IPS-18a (cell line): ENCODE data around the gene ARHGDIG.

Experiments used
- H3K27ac ChIP-seq: one replicate; pipeline ENCODE4 v1.5.1; 2013; ENCODE audit warnings: low read length
- H3K27me3 ChIP-seq: one replicate; pipeline ENCODE4 v1.6.1; 2013; ENCODE audit warnings: mild to moderate bottlenecking, low read length; ENCODE audit not compliant: control insufficient read depth, insufficient read depth
- H3K36me3 ChIP-seq: one replicate; pipeline ENCODE4 v1.6.1; 2013; ENCODE audit warnings: low read depth, low read length; ENCODE audit not compliant: control insufficient read depth
- H3K4me1 ChIP-seq: one replicate; pipeline ENCODE4 v1.6.1; 2013; ENCODE audit warnings: low read depth, low read length; ENCODE audit not compliant: control insufficient read depth
- H3K4me3 ChIP-seq: one replicate; pipeline ENCODE4 v1.5.1; 2013; ENCODE audit warnings: low read length
- H3K9ac ChIP-seq: one replicate; pipeline ENCODE4 v1.6.1; 2013; ENCODE audit warnings: mild to moderate bottlenecking, low read length, moderate library complexity
- H3K9me3 ChIP-seq: one replicate; pipeline ENCODE4 v1.6.1; 2013; ENCODE audit warnings: low read depth, low read length; ENCODE audit not compliant: control insufficient read depth

ARHGDIG gene

GRCh38 chr16:311725-312124 is 31.3 kb downstream of the ARHGDIG start:
- Histone ChIP-seq H3K36me3 (peaks cover 21% of the 10 kb centered on the region), H3K27ac (no peak overlapping the region)

DNA sequence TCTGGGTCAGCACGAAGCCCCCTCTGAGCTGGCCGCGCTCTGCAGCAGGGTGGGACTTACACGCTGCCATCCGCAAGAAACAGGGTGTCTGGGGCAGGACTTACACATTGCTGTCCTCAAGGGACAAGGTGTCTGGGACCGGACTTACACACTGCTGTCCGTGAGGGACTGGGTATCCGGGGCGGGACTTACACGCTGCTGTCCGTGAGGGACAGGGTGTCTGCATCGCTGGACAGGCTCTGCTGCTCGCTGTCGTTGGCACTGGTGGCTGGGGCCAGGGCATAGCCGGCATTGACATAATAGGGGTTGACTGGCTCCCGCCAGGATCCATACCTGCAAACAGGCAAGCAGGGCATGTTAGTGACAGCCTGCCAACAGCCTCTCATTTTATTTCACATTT is 34.0 kb downstream of the ARHGDIG start:
- H3K36me3 ChIP-seq, result peaks cover 13% of the 10 kb centered on the region
- H3K27ac ChIP-seq, result no peak overlapping the region
- no peak overlapping the region for H3K4me3 ChIP-seq
- H3K9ac ChIP-seq, result no peak overlapping the region
- peaks cover 5% of the 10 kb centered on the region for H3K4me1 ChIP-seq
- H3K27me3 ChIP-seq, result no peaks in the 10 kb centered on the region
- H3K9me3 ChIP-seq, result no peaks in the 10 kb centered on the region

More at GRCh38 chr16:311725-312124, 31.3 kb downstream of the ARHGDIG start:
- Histone ChIP-seq H3K9me3 (no peaks in the 10 kb centered on the region), H3K4me3 (no peak overlapping the region), H3K27me3 (no peaks in the 10 kb centered on the region), H3K9ac (no peak overlapping the region), H3K4me1 (no peaks in the 10 kb centered on the region)

- Histone ChIP-seq H3K4me3 (no peak overlapping the region), H3K9me3 (no peaks in the 10 kb centered on the region), H3K27me3 (no peaks in the 10 kb centered on the region), H3K9ac (no peak overlapping the region), H3K4me1 (peaks cover 7% of the 10 kb centered on the region), H3K36me3 (peaks cover 13% of the 10 kb centered on the region), H3K27ac (no peak overlapping the region)
Observed at GRCh38 chr16:314795-315299, 34.5 kb downstream of the ARHGDIG start.

- no peak overlapping the region for H3K27ac ChIP-seq
- no peaks in the 10 kb centered on the region for H3K27me3 ChIP-seq
- H3K9ac ChIP-seq, result no peak overlapping the region
- H3K9me3 ChIP-seq, result no peaks in the 10 kb centered on the region
- peaks cover 7% of the 10 kb centered on the region for H3K4me1 ChIP-seq
- no peak overlapping the region for H3K4me3 ChIP-seq
- H3K36me3 ChIP-seq, result peaks cover 12% of the 10 kb centered on the region
Observed at GRCh38 chr16:316741-317464, 36.5 kb downstream of the ARHGDIG start.

- no peaks in the 10 kb centered on the region for H3K9me3 ChIP-seq
- H3K4me3 ChIP-seq, result no peak overlapping the region
- H3K36me3 ChIP-seq, result peaks cover 11% of the 10 kb centered on the region
- no peak overlapping the region for H3K27ac ChIP-seq
- no peaks in the 10 kb centered on the region for H3K27me3 ChIP-seq
- no peak overlapping the region for H3K9ac ChIP-seq
- peaks cover 7% of the 10 kb centered on the region for H3K4me1 ChIP-seq
Observed at GRCh38 chr16:317583-317982, 37.2 kb downstream of the ARHGDIG start.

GRCh38 chr16:318628-319027 is 38.2 kb downstream of the ARHGDIG start:
- Histone ChIP-seq H3K9ac (no peak overlapping the region), H3K4me3 (no peak overlapping the region), H3K9me3 (no peaks in the 10 kb centered on the region), H3K27me3 (no peaks in the 10 kb centered on the region), H3K36me3 (peaks cover 9% of the 10 kb centered on the region), H3K4me1 (peaks cover 7% of the 10 kb centered on the region), H3K27ac (no peak overlapping the region)

GRCh38 chr16:320206-320605 is 39.8 kb downstream of the ARHGDIG start:
- H3K4me3 ChIP-seq, result no peak overlapping the region
- no peak overlapping the region for H3K27ac ChIP-seq
- no peaks in the 10 kb centered on the region for H3K9me3 ChIP-seq
- H3K36me3 ChIP-seq, result no peaks in the 10 kb centered on the region
- H3K9ac ChIP-seq, result no peak overlapping the region
- H3K4me1 ChIP-seq, result peaks cover 12% of the 10 kb centered on the region
- H3K27me3 ChIP-seq, result no peaks in the 10 kb centered on the region

DNA sequence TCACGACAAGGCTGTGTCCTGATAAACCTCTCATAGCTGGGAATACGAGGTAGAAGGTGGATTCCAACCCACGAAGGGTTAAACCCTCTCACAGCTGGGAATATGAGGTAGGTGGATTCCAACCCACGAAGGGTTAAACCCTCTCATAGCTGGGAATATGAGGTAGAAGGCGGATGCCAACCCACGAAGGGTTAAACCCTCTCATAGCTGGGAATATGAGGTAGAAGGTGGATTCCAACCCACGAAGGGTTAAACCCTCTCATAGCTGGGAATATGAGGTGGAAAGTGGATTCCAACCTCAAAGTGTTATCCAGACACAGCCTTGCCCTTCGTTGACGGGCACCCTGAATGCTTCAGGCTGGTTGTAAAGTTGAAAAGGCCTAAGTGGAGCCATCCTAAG is 41.1 kb downstream of the ARHGDIG start:
- H3K9ac ChIP-seq, result no peak overlapping the region

GRCh38 chr16:322476-323143 is 42.2 kb downstream of the ARHGDIG start:
- Histone ChIP-seq H3K9ac (no peak overlapping the region), H3K4me1 (peaks cover 12% of the 10 kb centered on the region), H3K4me3 (no peak overlapping the region), H3K27ac (no peak overlapping the region), H3K27me3 (no peaks in the 10 kb centered on the region), H3K36me3 (no peaks in the 10 kb centered on the region), H3K9me3 (no peaks in the 10 kb centered on the region)

More for the DNA sequence above, 41.1 kb downstream of the ARHGDIG start:
- H3K4me1 ChIP-seq, result peaks cover 12% of the 10 kb centered on the region
- no peaks in the 10 kb centered on the region for H3K27me3 ChIP-seq
- H3K36me3 ChIP-seq, result no peaks in the 10 kb centered on the region
- H3K4me3 ChIP-seq, result no peak overlapping the region
- H3K9me3 ChIP-seq, result no peaks in the 10 kb centered on the region
- H3K27ac ChIP-seq, result no peak overlapping the region

- no peak overlapping the region for H3K27ac ChIP-seq
- no peaks in the 10 kb centered on the region for H3K9me3 ChIP-seq
- H3K36me3 ChIP-seq, result no peaks in the 10 kb centered on the region
- peaks cover 8% of the 10 kb centered on the region for H3K4me1 ChIP-seq
- H3K27me3 ChIP-seq, result no peaks in the 10 kb centered on the region
- no peak overlapping the region for H3K4me3 ChIP-seq
- H3K9ac ChIP-seq, result no peak overlapping the region
Observed at GRCh38 chr16:324201-324450, 43.7 kb downstream of the ARHGDIG start.

DNA sequence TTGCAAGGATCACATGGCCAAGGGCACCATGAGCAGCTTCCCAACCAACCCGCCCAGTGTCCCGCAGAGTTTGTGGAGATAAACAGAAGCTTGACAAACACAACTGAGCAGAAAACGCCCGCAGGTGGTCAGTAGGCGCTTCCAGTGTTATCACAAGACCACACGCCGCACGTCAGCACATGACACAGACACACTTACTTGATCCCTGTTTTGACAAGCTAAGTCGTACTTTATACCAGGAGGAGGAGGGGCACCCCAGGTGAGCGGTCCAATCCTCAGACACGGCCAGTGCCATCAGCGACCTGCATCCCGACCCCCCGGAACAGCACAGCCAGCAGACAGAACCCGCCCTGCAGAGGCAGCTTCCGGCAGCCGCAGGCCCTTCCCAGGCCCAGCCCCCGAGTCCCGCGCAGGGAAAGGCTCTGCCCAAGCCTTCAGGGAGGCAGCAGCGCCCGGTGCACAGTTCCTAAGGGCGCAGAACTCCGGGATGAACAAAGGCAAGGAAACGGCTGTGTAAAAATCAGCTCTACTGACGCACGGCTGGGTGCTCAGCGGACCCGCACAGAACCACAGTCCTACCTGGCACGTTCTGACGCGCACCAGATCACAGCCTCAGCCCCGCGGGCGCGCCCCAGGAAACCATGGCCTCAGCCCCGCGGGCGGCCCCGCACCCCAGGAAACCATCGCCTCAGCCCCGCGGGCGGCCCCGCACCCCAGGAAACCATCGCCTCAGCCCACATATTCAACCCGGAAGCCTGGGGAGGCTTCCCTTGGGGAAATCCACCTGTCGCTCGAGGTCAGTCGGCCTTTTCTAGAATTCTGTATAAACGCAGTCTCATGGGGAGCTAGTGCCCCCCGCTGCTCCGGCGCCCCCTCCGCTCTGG is 44.3 kb downstream of the ARHGDIG start:
- Histone ChIP-seq H3K36me3 (no peaks in the 10 kb centered on the region), H3K4me3 (no peak overlapping the region), H3K27ac (no peak overlapping the region), H3K9ac (no peak overlapping the region), H3K27me3 (no peaks in the 10 kb centered on the region), H3K9me3 (no peaks in the 10 kb centered on the region), H3K4me1 (peaks cover 5% of the 10 kb centered on the region)
